ENCODE measurements around the gene CYFIP1.

DNA sequence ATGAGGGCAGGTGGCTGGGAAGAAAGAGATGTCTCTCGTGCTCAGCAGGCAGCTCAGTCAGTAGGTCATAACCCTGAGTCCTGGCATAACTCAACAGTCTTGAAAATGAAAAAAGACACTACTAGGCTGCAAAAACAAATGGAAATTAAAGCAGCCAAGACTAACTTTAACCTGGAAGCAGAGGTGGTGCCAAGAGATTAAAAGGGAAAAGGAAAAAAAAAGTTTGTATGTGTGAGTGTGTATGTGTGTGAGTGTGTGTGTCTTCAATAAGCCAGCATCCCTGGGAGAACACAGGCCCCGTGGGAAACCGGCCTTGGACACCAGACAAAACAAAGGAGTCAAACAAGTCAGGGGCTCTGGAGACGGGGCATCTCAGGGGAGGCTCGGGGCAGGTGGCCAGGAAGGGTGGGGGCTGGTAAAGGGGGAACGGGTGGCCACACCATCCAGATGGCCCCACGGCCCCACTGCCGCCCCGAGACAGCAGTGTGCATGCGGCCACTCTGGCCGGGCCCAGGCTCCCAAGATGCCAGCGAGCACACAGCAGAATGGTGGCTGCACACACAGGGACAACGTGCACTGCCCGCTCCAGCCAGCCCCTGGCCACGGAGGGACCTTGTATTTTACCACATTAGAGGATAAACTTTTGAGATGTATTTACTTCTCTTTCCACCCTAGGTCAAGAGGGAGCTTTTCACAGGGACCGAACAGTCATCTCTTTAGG, 23.8 kb downstream of the CYFIP1 start:
- TF ChIP-seq POLR2A (IDR thresholded peaks at IDR 0.05; ENCODE audit: low read depth, low read length), result no peak
- TF ChIP-seq POLR2AphosphoS5 (IDR thresholded peaks at IDR 0.05; ENCODE audit: low read depth, low read length), result no peak
- no peak for TF ChIP-seq TAF1 (IDR thresholded peaks at IDR 0.05; ENCODE audit: borderline replicate concordance, low read depth, low read length)
